RWPE2 (cell line): Measurements from ENCODE around the gene PTPRN2.

Experiments
- ATAC-seq: fragments of 200-7000 bp; cut with Tn5 transposase; 3 replicates; pipeline ENCODE4 v1.9.1; 2021; ENCODE audit warnings: low read depth
- DNase-seq: peaks from one replicate; pipeline ENCODE4 v3.0.0-alpha.2; 2020; ENCODE audit warnings: low spot score
- H3K27ac ChIP-seq: fragments of 450-650 bp; 2 replicates; pipeline ENCODE4 v1.5.1; 2017; ENCODE audit warnings: mild to moderate bottlenecking; ENCODE audit not compliant: poor library complexity, severe bottlenecking
- H3K27me3 ChIP-seq: fragments of 250-450 bp; sonication (Bioruptor Pico); 2 replicates; pipeline ENCODE4 v1.5.1; 2021; ENCODE audit warnings: mild to moderate bottlenecking, moderate library complexity; ENCODE audit not compliant: insufficient read depth, poor library complexity, severe bottlenecking
- H3K36me3 ChIP-seq: fragments of 250-450 bp; sonication (Bioruptor Pico); 2 replicates; pipeline ENCODE4 v1.5.1; 2020; ENCODE audit warnings: low read depth, mild to moderate bottlenecking, moderate library complexity
- H3K4me1 ChIP-seq: fragments of 250-450 bp; sonication (Bioruptor Pico); 2 replicates; pipeline ENCODE4 v1.5.1; 2021; ENCODE audit warnings: mild to moderate bottlenecking, moderate library complexity; ENCODE audit not compliant: insufficient read depth, poor library complexity, severe bottlenecking
- H3K4me3 ChIP-seq: fragments of 250-450 bp; sonication (Bioruptor Pico); 2 replicates; pipeline ENCODE4 v1.5.1; 2021; ENCODE audit warnings: mild to moderate bottlenecking, moderate library complexity; ENCODE audit not compliant: severe bottlenecking
- H3K9me3 ChIP-seq: fragments of 250-450 bp; sonication (Bioruptor Pico); 2 replicates; pipeline ENCODE4 v1.5.1; 2021; ENCODE audit warnings: mild to moderate bottlenecking, moderate library complexity; ENCODE audit not compliant: severe bottlenecking
- CTCF ChIP-seq: fragments of 450-650 bp; IDR thresholded peaks from one replicate; pipeline ENCODE4 v1.5.1; 2017; ENCODE audit warnings: mild to moderate bottlenecking, moderate library complexity; ENCODE audit not compliant: poor library complexity, severe bottlenecking

Gene PTPRN2

DNA sequence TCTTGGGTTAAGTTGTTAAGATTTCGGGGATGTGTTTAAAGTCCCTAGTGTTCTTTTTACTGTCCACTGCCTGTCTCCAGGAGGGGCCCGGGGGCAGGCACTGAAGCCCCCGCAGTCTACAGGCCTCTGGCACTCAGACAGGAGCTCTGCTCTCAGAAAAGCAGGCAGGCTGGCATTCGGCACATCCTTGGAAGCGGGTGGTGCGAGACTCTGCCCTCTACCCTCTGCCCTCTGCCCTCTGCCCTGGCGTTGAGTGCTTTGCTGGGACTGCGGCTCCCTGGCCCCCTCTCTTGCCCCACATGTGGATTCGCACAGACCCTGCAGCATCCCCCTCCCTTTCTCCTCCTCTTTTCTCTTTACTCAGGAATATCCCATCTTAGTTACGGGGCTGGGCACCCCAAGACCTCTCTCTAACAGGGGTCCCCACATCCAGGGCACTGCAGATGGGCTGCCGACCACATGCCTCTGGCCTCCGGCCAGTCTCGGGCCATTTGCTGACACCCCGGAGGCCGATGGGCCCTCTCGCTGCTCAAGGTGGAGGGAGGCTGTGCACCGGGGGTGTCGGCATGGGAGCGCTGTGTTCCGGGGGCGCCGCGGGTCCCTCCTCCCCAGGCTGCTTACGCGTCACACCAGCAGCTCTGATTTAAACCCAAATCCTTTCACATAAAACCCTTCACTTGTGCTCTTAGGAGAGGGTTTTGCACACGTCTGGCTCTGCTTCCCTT is 770.9 kb downstream of the PTPRN2 start:
- no peak for TF ChIP-seq CTCF

GRCh38 chr7:157816086-157816485 is 771.5 kb downstream of the PTPRN2 start:
- no peak for DNase-seq
- no peak; the same call in 2 of the 3 replicates for ATAC-seq
- no peak for TF ChIP-seq CTCF
- Histone ChIP-seq H3K27ac (no peak overlapping the region), H3K9me3 (peaks cover 6% of the 10 kb centered on the region), H3K36me3 (no peaks in the 10 kb centered on the region), H3K27me3 (no peaks in the 10 kb centered on the region), H3K4me1 (no peaks in the 10 kb centered on the region), H3K4me3 (no peak overlapping the region)

More for the DNA sequence above, 770.9 kb downstream of the PTPRN2 start:
- Histone ChIP-seq H3K4me3 (no peak overlapping the region), H3K4me1 (no peaks in the 10 kb centered on the region), H3K27ac (no peak overlapping the region), H3K27me3 (no peaks in the 10 kb centered on the region), H3K36me3 (no peaks in the 10 kb centered on the region), H3K9me3 (peaks cover 6% of the 10 kb centered on the region)
- ATAC-seq (no peak), DNase-seq (peak; percentile 42)

DNA sequence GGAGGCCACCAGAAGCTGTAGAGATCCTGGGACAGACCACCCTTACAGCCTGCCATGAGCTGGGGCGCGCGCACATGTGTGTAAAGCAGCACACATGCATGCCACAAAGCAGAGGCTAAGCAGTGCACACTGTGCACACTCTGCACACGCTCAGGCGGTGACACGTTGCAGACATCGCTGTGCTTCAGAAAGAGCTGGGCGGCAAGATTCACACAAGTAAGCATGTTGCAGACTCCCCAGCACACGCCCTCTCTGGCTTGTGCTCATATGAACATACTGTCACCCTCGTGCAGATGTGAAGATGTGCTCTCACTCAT is 772.0 kb downstream of the PTPRN2 start:
- no peak for ATAC-seq

GRCh38 chr7:157814931-157815705 is 772.5 kb downstream of the PTPRN2 start:
- DNase-seq, result peak; percentile 36
- TF ChIP-seq CTCF, result no peak
- Histone ChIP-seq H3K4me1 (no peaks in the 10 kb centered on the region), H3K27me3 (no peaks in the 10 kb centered on the region), H3K9me3 (peaks cover 6% of the 10 kb centered on the region), H3K4me3 (no peak overlapping the region), H3K27ac (no peak overlapping the region), H3K36me3 (no peaks in the 10 kb centered on the region)
- no peak for ATAC-seq

More for the DNA sequence above, 772.0 kb downstream of the PTPRN2 start:
- Histone ChIP-seq H3K27me3 (no peaks in the 10 kb centered on the region), H3K27ac (no peak overlapping the region), H3K9me3 (peaks cover 6% of the 10 kb centered on the region), H3K4me1 (no peaks in the 10 kb centered on the region), H3K36me3 (no peaks in the 10 kb centered on the region), H3K4me3 (no peak overlapping the region)
- no peak for TF ChIP-seq CTCF
- DNase-seq, result no peak
